ENCODE data around the gene TMEM207.
A peak's percentile ranks its signal among the peaks of the same experiment; 100 is the strongest.

TMEM207 gene

GRCh38 chr3:190385731-190386688 lies 63.7 kb downstream of the TMEM207 start:
- no peak for DNase-seq

- peak in 2 of 51 donors; percentile 0 to 6 for DNase-seq
Observed at GRCh38 chr3:190384309-190384756, 65.4 kb downstream of the TMEM207 start.

- no peak for DNase-seq
Observed at GRCh38 chr3:190382082-190382481, 67.6 kb downstream of the TMEM207 start.

- DNase-seq = no peak
Observed at GRCh38 chr3:190381441-190381840, 68.3 kb downstream of the TMEM207 start.

- no peak for DNase-seq
Observed at GRCh38 chr3:190380184-190380583, 69.5 kb downstream of the TMEM207 start.

Data from hypothalamus (tissue), 51 donors.